Measurements from ENCODE around the gene SOAT1.

Gene SOAT1

GRCh38 chr1:179305450-179305849 is 11.9 kb downstream of the SOAT1 start:
- ATAC-seq: no peak

GRCh38 chr1:179310291-179310690 is 16.7 kb downstream of the SOAT1 start:
- DNase-seq: no peak
- ATAC-seq: no peak

More at GRCh38 chr1:179305450-179305849, 11.9 kb downstream of the SOAT1 start:
- DNase-seq: no peak

- peak; percentile 63 for ATAC-seq
Measured at GRCh38 chr1:179310721-179311120, 17.1 kb downstream of the SOAT1 start.

GRCh38 chr1:179311149-179311700 is 17.6 kb downstream of the SOAT1 start:
- DNase-seq (no peak), ATAC-seq (no peak)

More at GRCh38 chr1:179310721-179311120, 17.1 kb downstream of the SOAT1 start:
- no peak for DNase-seq

DNA sequence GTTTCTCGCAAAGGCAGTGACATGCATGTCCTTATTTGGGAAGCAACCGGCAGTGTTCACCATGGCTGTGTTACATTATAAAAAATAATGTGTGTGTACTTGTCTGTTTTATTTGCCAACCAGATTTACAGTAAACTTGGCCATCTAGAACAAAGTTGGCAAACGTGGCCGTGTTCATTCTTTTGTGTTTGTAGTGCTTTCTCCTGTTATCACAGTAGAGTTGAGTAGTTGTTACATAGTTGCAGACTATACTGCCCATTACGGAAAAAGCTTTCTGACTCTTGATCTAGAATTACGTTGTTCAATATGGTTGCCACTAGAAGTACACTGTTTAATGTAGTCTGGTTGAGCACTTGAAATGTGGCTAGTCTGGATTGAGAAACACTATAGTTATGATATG is 19.4 kb downstream of the SOAT1 start:
- DNase-seq (no peak), ATAC-seq (no peak)

- DNase-seq: no peak
Measured at GRCh38 chr1:179314928-179315327, 21.3 kb downstream of the SOAT1 start.

DNA sequence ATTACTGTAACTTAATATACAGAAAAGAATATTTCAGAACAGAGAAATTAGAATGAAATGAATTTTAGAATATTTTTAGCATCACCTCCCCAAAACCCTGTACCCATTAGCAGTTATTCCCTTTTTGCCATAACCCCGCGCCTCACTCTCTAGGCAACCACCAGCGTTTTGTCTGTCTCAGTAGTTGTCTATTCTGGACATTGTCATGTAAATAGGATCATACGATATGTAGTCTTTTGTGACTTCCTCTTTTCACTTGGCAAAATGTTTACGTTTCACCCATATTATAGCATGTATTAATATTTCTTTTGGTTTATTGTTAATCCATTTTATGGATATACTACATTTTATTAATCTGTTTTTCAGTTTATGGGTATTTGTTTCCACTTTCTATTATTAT is 24.9 kb downstream of the SOAT1 start:
- DNase-seq (no peak), ATAC-seq (no peak)

More at GRCh38 chr1:179314928-179315327, 21.3 kb downstream of the SOAT1 start:
- no peak for ATAC-seq

- ATAC-seq: no peak
Measured at GRCh38 chr1:179321533-179322216, 28.1 kb downstream of the SOAT1 start.

GRCh38 chr1:179322557-179322956 is 29.0 kb downstream of the SOAT1 start:
- ATAC-seq: no peak

More at GRCh38 chr1:179321533-179322216, 28.1 kb downstream of the SOAT1 start:
- no peak for DNase-seq

GRCh38 chr1:179323436-179323835 is 29.8 kb downstream of the SOAT1 start:
- ATAC-seq: no peak
- no peak for DNase-seq

More at GRCh38 chr1:179322557-179322956, 29.0 kb downstream of the SOAT1 start:
- DNase-seq: no peak

- DNase-seq: no peak
- no peak for ATAC-seq
Measured at GRCh38 chr1:179325836-179326235, 32.2 kb downstream of the SOAT1 start.

DNA sequence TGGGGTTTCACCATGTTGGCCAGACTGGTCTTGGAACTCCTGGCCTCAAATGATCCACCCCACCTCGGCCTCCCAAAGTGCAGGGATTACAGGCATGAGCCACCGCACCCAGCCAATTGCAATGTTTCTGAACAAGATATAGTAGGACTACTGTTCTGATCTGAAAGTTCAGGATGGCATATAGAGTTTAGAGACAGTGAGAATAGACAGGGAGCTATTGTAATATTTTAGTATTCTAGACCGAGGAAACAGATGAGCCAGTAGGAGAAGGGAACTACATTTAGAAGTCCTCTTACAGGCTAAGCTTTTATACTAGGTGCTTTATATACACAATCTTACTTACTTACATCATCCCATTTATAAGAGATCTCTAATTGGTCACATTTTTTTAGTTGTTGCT is 33.1 kb downstream of the SOAT1 start:
- no peak for ATAC-seq
- no peak for DNase-seq

DNA sequence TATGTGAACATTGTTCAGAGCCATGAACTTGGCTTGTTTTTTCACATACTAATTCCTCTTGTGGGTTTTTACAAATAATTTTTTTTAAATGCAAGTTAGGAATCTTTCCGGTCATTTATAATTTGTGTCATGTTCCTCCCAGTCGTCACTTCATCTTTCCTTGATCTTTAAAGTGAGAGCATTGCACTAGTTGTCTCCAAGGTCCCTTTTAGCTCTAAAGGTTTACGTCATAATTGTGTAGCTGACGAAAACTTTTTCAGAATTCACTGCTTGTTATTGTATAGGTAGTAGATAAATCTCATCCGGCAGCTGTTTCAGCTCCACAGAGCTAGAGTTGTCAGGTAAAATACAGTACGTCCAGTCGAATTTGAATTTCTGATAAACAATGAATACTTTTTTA is 33.6 kb downstream of the SOAT1 start:
- DNase-seq (no peak), ATAC-seq (no peak)

DNA sequence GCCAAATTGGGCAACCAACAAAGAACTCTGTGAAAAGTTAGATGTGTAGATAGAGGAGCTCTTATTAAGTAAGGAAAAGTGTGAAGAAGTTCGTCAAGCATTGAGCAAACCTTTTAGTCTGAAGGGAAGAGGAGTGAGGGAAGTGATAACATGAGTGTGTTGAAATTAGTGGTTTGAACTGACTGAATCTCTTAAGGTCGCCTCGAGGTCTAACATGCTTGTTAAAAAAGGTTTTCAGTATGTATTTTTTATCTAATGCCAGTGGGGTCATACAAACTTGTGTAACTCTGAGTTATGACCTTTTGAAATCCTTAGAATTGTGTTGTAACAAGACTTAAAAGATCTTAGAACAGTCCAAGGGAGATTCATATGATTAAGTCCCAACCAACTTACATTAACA is 34.1 kb downstream of the SOAT1 start:
- no peak for DNase-seq
- ATAC-seq: no peak

GRCh38 chr1:179329862-179330261 is 36.3 kb downstream of the SOAT1 start:
- no peak for DNase-seq
- no peak for ATAC-seq

- DNase-seq: no peak
- ATAC-seq: no peak
Measured at GRCh38 chr1:179334440-179334839, 40.8 kb downstream of the SOAT1 start.

DNA sequence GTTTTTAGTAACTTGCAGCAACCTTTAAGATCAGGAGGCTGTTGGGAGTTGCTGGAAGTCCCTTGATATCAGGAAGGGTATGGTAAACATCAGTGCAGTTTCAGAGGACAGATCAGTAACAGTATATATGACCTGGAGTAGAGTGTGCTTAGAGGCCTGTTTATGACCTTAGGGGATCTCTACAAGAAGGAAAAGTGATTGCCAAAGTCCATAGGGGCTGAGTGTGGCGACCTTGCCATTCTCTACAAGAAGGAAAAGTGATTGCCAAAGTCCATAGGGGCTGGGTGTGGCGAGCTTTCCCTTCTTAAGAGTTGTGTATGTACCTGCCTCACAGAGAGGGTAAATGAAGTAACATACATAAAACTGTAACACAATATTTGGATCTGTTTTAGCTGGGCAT is 43.7 kb downstream of the SOAT1 start:
- DNase-seq (no peak), ATAC-seq (no peak)

DNA sequence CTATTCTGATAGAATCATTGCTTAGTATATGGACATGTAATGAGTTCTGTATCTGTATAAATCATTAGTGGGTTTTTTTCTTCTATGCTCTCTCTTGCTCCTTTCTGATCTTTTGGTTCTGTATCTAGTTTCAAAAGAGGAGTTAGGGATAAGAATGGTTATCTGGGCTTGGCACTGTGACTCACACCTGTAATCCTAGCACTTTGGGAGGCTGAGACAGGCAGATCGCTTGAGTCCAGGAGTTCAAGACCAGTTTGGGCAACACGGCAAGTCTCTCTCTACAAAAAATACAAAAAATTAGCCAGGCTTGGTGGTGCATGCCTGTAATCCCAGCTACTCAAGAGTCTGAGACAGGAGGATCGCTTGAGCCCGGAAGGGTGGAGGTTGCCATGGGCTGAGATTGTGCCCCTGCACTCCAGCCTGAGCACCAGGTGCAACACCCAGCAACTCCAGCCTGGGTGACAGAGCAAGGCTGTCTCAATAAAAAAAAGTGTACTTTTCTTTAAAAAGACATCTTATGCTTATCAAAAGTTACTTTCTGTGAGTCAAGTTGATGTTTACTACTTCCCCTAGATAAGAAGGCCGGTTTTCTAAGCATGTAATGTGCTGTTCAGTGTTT is 44.5 kb downstream of the SOAT1 start:
- no peak for DNase-seq
- ATAC-seq: no peak

- ATAC-seq: no peak
- no peak for DNase-seq
Measured at GRCh38 chr1:179340918-179341317, 47.3 kb downstream of the SOAT1 start.

DNA sequence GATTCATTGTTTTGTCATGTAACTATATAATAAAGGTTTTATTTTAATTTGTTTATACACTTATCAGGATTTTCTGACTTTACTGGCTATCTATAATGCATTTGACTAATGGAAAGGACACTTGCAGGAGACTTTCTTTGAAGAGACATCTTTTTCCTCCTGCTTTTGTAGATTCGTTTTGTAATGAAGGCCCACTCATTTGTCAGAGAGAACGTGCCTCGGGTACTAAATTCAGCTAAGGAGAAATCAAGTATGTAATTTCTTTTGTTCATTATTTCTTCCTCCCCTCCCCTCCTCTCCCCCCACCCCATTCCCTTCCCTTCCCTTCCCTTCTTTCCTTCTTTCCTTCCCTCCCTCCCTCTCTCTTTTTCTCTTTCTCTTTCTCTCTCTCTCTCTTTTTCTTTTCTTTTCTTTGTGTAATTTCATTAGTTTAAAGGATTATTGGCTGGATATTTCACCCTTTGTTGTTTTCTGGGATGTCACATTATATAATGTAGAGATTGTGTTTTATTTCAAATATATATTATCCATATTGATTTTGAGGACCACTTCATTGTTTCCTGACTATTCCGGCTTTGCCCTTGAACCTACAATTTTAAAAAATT is 48.4 kb downstream of the SOAT1 start:
- ATAC-seq: no peak
- DNase-seq: no peak

DNA sequence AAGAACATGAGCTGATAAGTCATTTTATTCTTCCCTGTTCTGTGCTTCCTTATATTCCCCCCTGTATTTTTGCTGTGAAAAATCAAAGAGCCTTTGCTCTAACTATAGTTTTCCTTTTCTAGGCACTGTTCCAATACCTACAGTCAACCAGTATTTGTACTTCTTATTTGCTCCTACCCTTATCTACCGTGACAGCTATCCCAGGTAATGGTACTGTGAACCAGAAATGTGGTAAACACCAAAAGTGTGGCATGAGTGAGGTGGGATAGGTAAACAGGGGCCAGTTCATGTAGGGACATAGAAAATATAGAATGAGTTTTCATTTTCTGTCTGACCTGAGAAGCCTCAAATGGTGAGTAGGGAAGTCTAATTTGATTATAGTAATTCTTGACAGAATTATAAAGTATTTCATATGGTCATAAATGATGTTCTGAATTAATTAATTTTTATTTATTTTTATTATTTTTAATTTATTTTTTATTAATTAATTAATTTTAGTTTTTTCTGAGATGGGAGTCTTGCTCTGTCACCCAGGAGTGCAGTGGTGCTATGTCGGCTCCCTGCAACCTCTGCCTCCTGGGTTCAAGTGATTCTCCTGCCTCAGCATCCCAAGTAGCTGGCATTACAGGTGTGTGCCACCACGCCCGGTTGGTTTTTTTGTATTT is 49.3 kb downstream of the SOAT1 start:
- ATAC-seq: no peak
- no peak for DNase-seq

- DNase-seq (no peak), ATAC-seq (peak; percentile 32)
Measured at GRCh38 chr1:179351281-179351680, 57.7 kb downstream of the SOAT1 start.

- no peak for ATAC-seq
- DNase-seq: no peak
Measured at GRCh38 chr1:179352236-179352635, 58.6 kb downstream of the SOAT1 start.
